B cell (primary cell): Measurements from ENCODE around the gene CCDC85C. TPM values are rescaled to one million over a fixed set of nuclear protein-coding genes. Genes with fewer than 3 reads are reported as not detected.

ENCODE experiments used
- ATAC-seq: fragments of 200-7000 bp; cut with Tn5 transposase; one replicate; pipeline ENCODE4 v1.10.0; 2021; ENCODE audit warnings: low read depth, mild to moderate bottlenecking, moderate number of reproducible peaks, moderate library complexity
- CTCF ChIA-PET: fragments of 350-600 bp; sonication (Branson Sonifier 250); formaldehyde crosslinking; loops from one replicate; lab custom pipeline; 2021; ENCODE audit warnings: antibody characterized with exemption, inconsistent platforms; lab: Charles Lee
- POLR2A ChIA-PET: fragments of 350-600 bp; sonication (Branson Sonifier 250); formaldehyde crosslinking; loops from one replicate; lab custom pipeline; 2021; ENCODE audit warnings: antibody characterized with exemption; lab: Charles Lee
- DNase-seq: peaks from one replicate; pipeline ENCODE4 v3.0.0; 2013
- H2AFZ ChIP-seq: 2 replicates; pipeline ENCODE4 v1.6.1; 2012; ENCODE audit warnings: mild to moderate bottlenecking, low read depth, low read length; ENCODE audit not compliant: insufficient read depth, poor library complexity, severe bottlenecking
- H3K27ac ChIP-seq, 2 donors: 1 replicate in 1 of 2; 2 replicates in 1 of 2; pipeline ENCODE4 v1.5.1; 2012 to 2013; ENCODE audit warnings: low read length in 2 of 2, mild to moderate bottlenecking in 2 of 2, moderate library complexity in 1 of 2
- H3K27me3 ChIP-seq, 4 experiments: fragments of 200-600 bp in 1 of 4; sonication (generic) in 1 of 4; replicated peaks in 1 of 4; 1 replicate in 2 of 4; 2 replicates in 2 of 4; pipeline versions ENCODE4 v1.6.1 to v1.7.0; 2013 to 2016; ENCODE audit warnings: low read length in 3 of 4, mild to moderate bottlenecking in 2 of 4, mixed read lengths in 1 of 4, moderate library complexity in 1 of 4; ENCODE audit not compliant: insufficient read depth in 4 of 4, control insufficient read depth in 3 of 4; ENCODE audit errors: control extremely low read depth in 1 of 4
- H3K36me3 ChIP-seq, 2 experiments: replicated peaks in 1 of 2; 1 replicate in 1 of 2; 2 replicates in 1 of 2; pipeline versions ENCODE4 v1.6.1 to v1.7.1; 2013; ENCODE audit warnings: low read length in 1 of 2; ENCODE audit not compliant: insufficient read depth in 2 of 2, control insufficient read depth in 1 of 2; ENCODE audit errors: control extremely low read depth in 1 of 2, extremely low read depth in 1 of 2
- H3K4me1 ChIP-seq, 2 donors: fragments of 200-600 bp in 1 of 2; sonication (generic) in 1 of 2; 1 replicate in 1 of 2; 2 replicates in 1 of 2; pipeline versions ENCODE4 v1.5.1 to v1.6.1; 2013 to 2017; ENCODE audit warnings: low read length in 2 of 2; ENCODE audit not compliant: control insufficient read depth in 2 of 2, insufficient read depth in 2 of 2
- H3K4me2 ChIP-seq: replicated peaks from 2 replicates; pipeline ENCODE3; 2012; ENCODE audit warnings: mild to moderate bottlenecking, low read depth, low read length; ENCODE audit not compliant: poor library complexity, severe bottlenecking
- H3K4me3 ChIP-seq, 5 experiments: fragments of 200-600 bp in 1 of 5; sonication (generic) in 1 of 5; 1 replicate in 3 of 5; 2 replicates in 2 of 5; pipeline versions ENCODE4 v1.5.1 to v1.7.0; 2011 to 2016; ENCODE audit warnings: low read length in 4 of 5, mild to moderate bottlenecking in 4 of 5, low read depth in 2 of 5, control low read depth in 1 of 5, moderate library complexity in 1 of 5; ENCODE audit not compliant: insufficient read depth in 1 of 5; ENCODE audit errors: control extremely low read depth in 1 of 5, extremely low read depth in 1 of 5
- H3K79me2 ChIP-seq: fragments of 200-600 bp; sonication (generic); one replicate; pipeline ENCODE4 v1.6.0; 2016; ENCODE audit warnings: low read length; ENCODE audit not compliant: control insufficient read depth, insufficient read depth
- H3K9ac ChIP-seq: fragments of 200-600 bp; sonication (generic); 2 replicates; pipeline ENCODE4 v1.6.1; 2017; ENCODE audit warnings: mild to moderate bottlenecking, low read length, moderate library complexity
- H3K9me3 ChIP-seq, 3 donors: one replicate each; pipeline versions ENCODE4 v1.6.1 to v1.7.1; 2013; ENCODE audit warnings: low read length in 2 of 3; ENCODE audit not compliant: control insufficient read depth in 2 of 3, insufficient read depth in 1 of 3; ENCODE audit errors: control extremely low read depth in 1 of 3
- H4K20me1 ChIP-seq: 2 replicates; pipeline ENCODE4 v1.6.0; 2012; ENCODE audit warnings: mild to moderate bottlenecking, low read length; ENCODE audit not compliant: insufficient read depth, control insufficient read depth, poor library complexity, severe bottlenecking
- H3K27ac Mint-ChIP-seq: one replicate; pipeline ENCODE4 v1.8.0; 2021; ENCODE audit warnings: mixed read lengths
- H3K27me3 Mint-ChIP-seq: one replicate; pipeline ENCODE4 v1.8.0; 2021; ENCODE audit warnings: mixed read lengths
- H3K4me1 Mint-ChIP-seq: one replicate; pipeline ENCODE4 v1.8.0; 2021; ENCODE audit warnings: mixed read lengths
- H3K4me3 Mint-ChIP-seq: one replicate; pipeline ENCODE4 v1.8.0; 2021; ENCODE audit warnings: mixed read lengths
- H3K9me3 Mint-ChIP-seq: one replicate; pipeline ENCODE4 v1.8.0; 2022; ENCODE audit warnings: mixed read lengths; ENCODE audit not compliant: insufficient read depth
- EZH2 ChIP-seq: IDR thresholded peaks from 2 replicates; pipeline ENCODE4 v1.6.1; 2012; ENCODE audit warnings: borderline replicate concordance, low read depth, mild to moderate bottlenecking, moderate library complexity, low read length; ENCODE audit not compliant: insufficient read depth, poor library complexity, severe bottlenecking
- WGBS: methylation state at CpG from one replicate; pipeline ENCODE4 v1.1.5; 2013; ENCODE audit warnings: missing lambda C conversion rate; ENCODE audit not compliant: insufficient coverage; 5-methylcytosine and 5-hydroxymethylcytosine counted together
- intact Hi-C: fragments of 100-400 bp; cut with micrococcal nuclease; formaldehyde crosslinking; loops from one replicate; pipeline ENCODE4 v1.10.0; 2022
- polyA plus RNA-seq: library from polyadenylated mRNA; depleted of rRNA; stranded (reverse); fragments of >200 nt; gene quantifications from 2 replicates; pipeline ENCODE4 v1.2.3, GENCODE V29; 2012
- total RNA-seq, 2 donors: library from RNA; stranded (reverse); fragments of 120-200 nt in 1 of 2; gene quantifications; 1 replicate in 1 of 2; 2 replicates in 1 of 2; pipeline versions ENCODE4 v1.2.3 to v1.2.4, GENCODE V29; 2013 to 2022
- TF ChIP-seq, protein P1 (sequence below): fragments of 200-600 bp; IDR thresholded peaks from one replicate; pipeline ENCODE4 v1.8.0; 2022; ENCODE audit warnings: antibody characterized with exemption, mild to moderate bottlenecking

Gene CCDC85C
- total and polyA plus RNA-seq, 2 donors (not counting 1 experiment from before 2014, with no cell fraction given), result 0.52 to 2.7 TPM

DNA sequence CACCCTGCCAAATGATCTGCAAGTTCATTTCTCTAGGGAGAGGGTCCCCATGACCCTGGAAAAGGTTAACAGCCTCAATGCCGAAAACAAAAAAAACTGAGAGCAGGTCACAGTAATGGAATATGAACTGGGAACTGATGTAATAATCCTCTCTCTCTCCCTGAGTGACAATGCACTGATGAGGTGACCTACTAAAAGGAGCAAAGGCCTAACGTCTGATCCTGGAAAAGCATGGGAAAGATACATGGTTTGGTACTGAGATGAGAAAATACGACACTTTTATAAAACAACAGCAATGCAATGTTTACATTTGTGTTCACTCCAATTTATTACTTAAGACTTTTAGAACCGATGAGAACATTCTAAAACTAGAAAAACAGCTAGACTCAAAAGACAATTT is 151.0 kb downstream of the CCDC85C start:
- TF ChIP-seq, protein P1, sequence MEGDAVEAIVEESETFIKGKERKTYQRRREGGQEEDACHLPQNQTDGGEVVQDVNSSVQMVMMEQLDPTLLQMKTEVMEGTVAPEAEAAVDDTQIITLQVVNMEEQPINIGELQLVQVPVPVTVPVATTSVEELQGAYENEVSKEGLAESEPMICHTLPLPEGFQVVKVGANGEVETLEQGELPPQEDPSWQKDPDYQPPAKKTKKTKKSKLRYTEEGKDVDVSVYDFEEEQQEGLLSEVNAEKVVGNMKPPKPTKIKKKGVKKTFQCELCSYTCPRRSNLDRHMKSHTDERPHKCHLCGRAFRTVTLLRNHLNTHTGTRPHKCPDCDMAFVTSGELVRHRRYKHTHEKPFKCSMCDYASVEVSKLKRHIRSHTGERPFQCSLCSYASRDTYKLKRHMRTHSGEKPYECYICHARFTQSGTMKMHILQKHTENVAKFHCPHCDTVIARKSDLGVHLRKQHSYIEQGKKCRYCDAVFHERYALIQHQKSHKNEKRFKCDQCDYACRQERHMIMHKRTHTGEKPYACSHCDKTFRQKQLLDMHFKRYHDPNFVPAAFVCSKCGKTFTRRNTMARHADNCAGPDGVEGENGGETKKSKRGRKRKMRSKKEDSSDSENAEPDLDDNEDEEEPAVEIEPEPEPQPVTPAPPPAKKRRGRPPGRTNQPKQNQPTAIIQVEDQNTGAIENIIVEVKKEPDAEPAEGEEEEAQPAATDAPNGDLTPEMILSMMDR, result no peak
- no peak for TF ChIP-seq EZH2
- Mint-ChIP-seq H3K27ac (no peak overlapping the region), H3K4me1 (no peaks in the 10 kb centered on the region), H3K4me3 (no peak overlapping the region), H3K27me3 (no peaks in the 10 kb centered on the region), H3K9me3 (no peaks in the 10 kb centered on the region)
- CTCF ChIA-PET, result no interaction called here
- Histone ChIP-seq H3K27me3 (no peaks in the 10 kb centered on the region), H3K36me3 (peaks cover 5 to 52% of the 10 kb centered on the region in 2 experiments), H3K4me3 (no peak overlapping the region), H2AFZ (no peak overlapping the region), H4K20me1 (no peaks in the 10 kb centered on the region), H3K9ac (no peak overlapping the region), H3K9me3 (no peaks in the 10 kb centered on the region), H3K4me2 (no peak overlapping the region), H3K27ac (no peak overlapping the region), H3K79me2 (no peaks in the 10 kb centered on the region), H3K4me1 (no peaks in the 10 kb centered on the region)
- POLR2A ChIA-PET, result no interaction called here
- DNase-seq (no peak), ATAC-seq (no peak)
- WGBS, result 100% methylated on average over 1 of the region's 4 CpGs
- intact Hi-C loops, result no loop called here

GRCh38 chr14:99451234-99451633 is 152.8 kb downstream of the CCDC85C start:
- TF ChIP-seq, protein P1, result no peak
- no peak for TF ChIP-seq EZH2
- H3K27me3 Mint-ChIP-seq, result no peaks in the 10 kb centered on the region
- Histone ChIP-seq H3K4me3 (no peak overlapping the region), H3K4me2 (no peak overlapping the region), H3K36me3 (peaks cover 0 to 43% of the 10 kb centered on the region in 2 experiments), H3K9ac (no peak overlapping the region), H3K27ac (no peak overlapping the region), H4K20me1 (no peaks in the 10 kb centered on the region), H3K9me3 (no peaks in the 10 kb centered on the region), H2AFZ (no peak overlapping the region), H3K4me1 (no peaks in the 10 kb centered on the region), H3K79me2 (no peaks in the 10 kb centered on the region), H3K27me3 (no peaks in the 10 kb centered on the region)
- ATAC-seq, result no peak
- no peaks in the 10 kb centered on the region for H3K9me3 Mint-ChIP-seq
- no peak overlapping the region for H3K27ac Mint-ChIP-seq
- no peaks in the 10 kb centered on the region for H3K4me1 Mint-ChIP-seq
- POLR2A ChIA-PET, result no interaction called here
- H3K4me3 Mint-ChIP-seq, result no peak overlapping the region
- CTCF ChIA-PET, result interaction anchor here (1.3 kb wide), 1 partner anchor 36 kb away, joined by 3 read pairs; no protein-coding TSS in a partner anchor
- intact Hi-C loops, result no loop called here
- WGBS, result 100% methylated on average over 4 of the region's 5 CpGs
- DNase-seq, result no peak
